HG03159 (cell line): ENCODE results near the gene USP46.

Experiments used
- ATAC-seq: cut with Tn5 transposase; IDR thresholded peaks from one replicate; pipeline ENCODE4 v1.9.1; 2021; ENCODE audit warnings: mild to moderate bottlenecking, moderate library complexity; ENCODE audit not compliant: unreplicated experiment

The USP46 gene

DNA sequence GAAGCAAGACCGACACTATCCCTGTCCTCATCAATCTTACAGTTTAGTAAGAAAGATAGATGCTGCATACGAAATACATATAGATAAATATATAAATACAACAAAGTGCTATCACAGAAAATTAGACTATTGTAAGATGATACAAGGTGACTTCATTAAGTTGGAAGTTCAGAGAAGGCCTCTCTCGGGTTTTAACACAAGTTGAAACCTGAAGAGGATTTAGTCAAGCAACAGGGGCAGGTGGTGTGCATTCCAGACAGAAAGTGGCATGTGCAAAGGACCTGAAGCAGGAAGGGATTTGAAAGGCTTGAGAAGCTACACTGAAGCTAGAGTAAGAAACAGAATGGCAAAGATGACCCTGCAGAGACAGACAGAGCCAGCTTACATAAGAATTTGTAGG lies 36.5 kb downstream of the USP46 start:
- ATAC-seq, result no peak

DNA sequence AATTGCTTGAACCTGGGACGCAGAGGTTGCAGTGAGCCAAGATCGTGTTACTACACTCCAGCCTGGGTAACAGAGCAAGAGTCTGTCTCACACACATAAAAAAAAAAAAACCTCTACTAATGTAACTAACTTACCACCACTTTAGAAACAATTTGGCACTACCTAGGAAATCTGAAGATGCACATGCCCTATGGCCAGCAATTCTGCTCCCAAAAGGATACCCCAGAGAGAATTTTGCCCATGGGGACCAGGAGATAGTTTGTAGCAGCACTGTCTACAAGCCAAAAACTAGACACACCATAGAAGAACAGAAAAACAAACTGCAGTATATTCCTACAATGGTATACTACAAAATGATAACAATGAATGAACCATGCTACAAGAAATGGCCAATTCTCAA lies 37.5 kb downstream of the USP46 start:
- ATAC-seq, result no peak

DNA sequence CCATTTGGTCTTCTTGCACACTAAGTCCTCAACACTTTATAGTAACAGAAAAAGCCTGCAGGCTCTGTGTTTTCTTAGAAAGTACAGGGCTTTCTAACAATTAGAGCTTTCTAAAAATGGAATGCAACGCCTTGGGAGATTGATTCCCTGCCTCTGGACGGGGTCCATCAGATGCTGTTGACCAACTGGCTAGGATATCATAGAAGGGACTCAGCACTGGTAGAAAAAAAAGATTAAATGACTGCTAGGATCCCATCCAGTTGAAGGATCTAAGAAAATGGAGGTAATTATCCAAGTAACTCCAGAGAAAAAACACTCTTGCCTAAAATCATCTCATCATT lies 39.5 kb downstream of the USP46 start:
- ATAC-seq, result no peak

DNA sequence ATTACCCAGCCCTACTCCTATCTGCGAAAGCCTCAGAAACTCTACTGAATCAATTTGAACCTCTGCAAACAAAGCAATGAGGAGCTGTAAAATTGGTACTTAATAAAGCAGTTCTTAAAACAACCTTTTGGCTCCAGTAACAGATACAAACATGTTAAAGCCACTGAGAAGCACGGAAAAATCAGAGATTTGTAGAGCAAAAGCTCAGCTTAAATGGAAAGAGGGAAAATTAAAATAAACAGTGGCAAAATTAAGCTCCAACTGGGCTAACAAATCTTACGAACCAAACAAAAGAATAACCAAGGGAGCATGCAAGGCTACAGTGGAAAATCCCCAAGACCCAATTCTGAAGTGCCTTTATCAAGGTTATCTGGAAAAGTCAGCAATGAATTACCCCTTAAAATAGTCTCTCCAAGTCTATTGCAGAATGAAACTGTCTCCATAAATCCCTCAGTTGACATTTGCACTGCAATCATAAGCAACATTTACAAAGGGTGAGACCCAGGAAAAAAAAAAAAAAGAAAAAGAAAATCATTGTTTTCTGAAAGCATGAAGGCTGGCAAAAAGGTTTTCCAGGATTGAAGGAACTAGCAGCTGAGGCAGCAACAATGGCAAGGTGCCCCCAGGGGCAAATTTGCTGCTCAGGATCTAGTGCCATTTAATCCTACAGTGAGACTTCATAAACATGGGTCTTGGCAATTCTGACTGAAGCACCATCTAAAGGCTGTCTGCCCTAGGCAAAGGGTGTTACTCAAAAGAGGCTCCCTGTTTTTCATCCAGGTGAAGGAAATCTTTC lies 40.1 kb downstream of the USP46 start:
- no peak for ATAC-seq

DNA sequence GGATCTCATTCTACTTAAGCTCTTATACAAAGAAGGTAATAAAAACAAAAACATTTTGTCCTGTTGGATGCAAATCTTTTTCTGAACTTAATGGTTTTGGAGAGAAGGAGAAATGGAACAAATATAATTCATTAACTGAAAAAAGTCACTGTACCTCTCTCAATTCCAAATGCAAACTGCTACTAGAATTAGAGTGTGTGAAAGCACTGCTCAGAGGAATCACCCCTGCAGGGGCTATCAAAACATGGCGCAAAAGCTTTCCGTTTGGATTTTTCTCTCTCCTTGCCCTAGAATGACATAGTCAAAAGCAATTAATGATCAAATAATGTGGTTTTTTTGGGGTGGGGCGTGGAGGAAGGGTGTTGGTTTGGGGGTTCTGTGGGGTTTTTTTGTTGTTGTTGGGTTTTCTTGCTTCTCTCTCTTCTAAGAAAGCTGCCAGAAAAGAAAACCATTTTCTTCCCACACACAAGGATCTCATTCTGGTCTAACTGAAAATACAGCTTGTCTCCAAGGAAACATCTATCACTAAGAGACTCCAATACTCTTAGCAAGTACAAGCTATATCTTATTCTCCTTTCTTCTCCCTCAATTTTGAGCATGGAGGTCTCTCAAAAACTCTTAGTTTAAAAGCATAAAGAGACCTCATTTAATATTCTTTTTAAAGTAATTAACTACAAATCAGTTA lies 41.6 kb downstream of the USP46 start:
- no peak for ATAC-seq

DNA sequence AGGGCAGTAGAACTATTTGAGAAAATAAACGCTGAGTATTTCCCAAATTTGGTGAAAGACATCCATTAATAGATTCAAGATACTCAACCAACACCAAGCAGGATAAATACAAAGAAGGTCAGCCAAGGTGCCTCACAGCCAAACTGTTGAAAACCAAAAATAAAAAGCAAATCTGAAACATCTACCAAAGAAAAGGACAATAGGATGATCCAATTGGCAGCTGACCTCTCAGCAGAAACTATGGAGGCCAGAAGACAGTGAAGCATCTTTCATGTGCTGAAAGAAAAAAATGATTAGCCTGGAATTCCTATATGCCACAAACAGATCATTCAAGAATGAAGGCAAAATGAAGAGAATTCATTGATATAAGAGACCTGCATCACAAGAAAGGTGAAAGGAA lies 44.9 kb downstream of the USP46 start:
- ATAC-seq, result no peak

DNA sequence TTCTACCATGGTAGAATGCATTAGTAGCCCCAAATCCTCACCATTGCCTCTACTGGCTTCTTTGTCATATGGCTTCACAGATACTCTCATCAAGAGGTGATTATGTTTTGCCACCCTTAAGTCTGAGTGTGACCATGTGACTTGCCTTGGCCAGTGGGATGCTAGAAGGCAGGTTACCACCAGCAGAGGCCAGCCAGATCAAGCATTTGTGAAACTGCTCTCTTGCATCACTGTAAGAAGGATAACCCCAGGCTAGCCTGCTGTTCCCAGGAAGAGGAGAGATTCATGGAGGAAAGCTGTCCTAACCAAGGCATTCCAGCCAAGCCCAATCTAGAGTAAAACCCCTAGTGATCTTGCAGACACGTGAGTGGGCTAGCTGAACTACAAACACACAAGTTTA lies 46.8 kb downstream of the USP46 start:
- ATAC-seq, result no peak

DNA sequence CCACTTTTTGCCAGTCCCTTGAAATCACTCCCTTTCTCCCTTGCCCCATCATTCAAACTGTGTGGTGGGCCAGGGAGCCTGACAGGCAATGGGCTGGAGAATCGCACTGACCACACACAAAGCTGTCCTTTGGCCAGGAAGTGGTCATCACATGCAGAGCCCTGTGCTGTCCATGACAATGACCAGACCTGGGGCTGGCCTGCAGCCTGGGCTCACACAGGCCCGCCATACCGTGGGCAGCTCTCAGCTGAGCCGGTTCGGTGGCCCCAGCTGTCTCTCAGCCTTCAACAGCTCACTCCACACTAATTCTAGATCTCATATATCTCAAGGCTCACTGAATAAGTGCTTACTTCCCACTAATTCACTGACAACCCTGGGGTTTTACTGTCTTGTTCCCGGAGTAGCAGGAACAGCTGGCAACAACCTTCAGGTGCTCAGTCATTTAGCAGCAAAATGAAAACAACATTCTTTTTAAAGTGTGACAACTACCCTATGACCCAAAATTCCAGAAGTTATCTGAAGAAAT lies 48.0 kb downstream of the USP46 start:
- no peak for ATAC-seq

DNA sequence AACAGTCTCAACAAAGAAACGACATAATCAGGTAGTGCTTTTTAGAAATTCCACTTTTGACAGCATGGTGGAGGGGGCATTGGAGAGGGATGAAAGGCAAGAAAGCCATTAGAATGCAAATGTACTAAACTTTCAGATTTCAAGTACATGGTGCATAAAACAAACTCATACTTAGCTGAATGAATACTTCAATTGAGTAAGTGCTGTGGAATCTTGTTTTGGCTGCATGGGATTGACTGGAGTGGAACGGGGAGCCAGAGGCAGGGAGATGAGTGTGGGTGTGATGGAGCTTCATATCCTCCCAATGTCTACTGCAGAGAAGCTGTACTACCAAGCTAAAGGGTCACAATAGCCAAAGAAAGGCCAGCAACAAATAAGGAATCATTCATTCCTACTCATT lies 52.4 kb downstream of the USP46 start:
- ATAC-seq, result no peak

DNA sequence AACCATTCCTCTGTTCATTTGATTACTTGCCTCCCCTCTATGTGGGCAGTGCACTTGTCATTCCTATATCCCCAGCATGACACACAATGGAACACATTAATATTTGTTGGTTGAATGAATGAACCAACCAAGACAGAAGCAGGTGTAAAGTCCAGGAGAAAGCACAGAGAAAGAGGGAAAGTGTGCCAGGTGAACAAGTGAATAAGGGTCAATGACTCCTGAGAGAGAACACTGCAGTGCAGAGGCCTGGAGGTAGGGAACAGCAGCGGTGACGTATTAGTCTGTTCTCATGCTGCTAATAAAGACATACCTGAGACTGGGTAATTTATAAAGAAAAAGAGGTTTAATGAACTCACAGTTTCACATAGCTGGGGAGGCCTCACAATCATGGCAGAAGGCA lies 53.1 kb downstream of the USP46 start:
- ATAC-seq, result no peak

DNA sequence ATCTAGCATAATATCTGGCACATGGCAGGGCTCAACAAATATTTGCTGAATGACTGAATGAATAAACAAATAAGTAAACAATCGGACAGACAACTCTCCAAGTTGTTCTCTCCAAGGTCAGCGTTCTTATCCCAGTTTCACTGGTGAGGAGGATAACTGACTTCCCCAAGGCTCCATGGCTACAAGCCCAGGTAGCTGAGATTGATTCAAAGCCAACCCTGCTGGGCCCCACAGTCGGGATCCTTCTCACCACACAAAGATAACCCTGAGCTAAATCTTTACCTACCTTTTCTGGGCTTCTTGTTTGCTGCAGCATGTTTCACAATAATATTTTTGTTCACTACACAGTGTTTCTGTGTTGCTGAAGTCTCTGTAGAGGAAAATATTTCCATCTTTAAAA lies 54.9 kb downstream of the USP46 start:
- ATAC-seq, result no peak

DNA sequence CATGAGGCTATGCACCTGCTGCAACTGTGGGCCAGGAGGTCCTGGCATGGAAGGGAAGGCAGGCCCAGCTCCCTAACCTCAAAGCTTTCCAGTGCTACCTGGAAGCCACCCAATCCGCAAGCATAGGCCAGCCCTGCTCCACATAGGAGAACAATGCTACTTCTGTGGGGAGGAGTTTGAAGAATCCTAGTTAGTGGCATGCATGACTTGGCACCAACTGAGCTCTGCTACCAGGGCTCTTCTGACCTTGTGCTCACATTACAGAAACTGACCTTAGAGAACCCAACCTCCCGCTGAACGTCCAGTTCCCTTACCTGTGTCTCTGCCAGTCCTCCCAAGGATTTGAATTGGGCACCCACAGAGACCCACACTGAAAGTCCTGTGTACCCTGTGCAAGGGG lies 58.8 kb downstream of the USP46 start:
- no peak for ATAC-seq

DNA sequence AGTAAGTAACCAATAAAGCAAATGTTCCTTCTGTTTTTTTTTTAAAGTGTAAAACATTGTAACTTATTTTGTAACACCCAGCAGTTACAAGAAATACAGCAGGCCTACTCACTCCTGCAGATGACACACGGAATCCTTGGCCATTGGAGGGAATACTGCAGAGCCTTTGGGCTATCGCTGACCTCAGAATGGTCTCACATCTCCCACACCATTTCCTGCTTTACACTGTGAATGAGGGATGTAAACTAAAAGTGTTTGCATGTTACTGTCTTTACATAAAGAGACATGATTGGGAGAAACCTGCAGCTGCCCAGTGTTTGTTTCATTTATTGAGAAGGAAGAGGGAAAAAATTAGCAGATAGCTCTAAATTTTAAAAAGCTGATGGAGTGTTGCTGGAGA lies 64.1 kb downstream of the USP46 start:
- ATAC-seq, result no peak

DNA sequence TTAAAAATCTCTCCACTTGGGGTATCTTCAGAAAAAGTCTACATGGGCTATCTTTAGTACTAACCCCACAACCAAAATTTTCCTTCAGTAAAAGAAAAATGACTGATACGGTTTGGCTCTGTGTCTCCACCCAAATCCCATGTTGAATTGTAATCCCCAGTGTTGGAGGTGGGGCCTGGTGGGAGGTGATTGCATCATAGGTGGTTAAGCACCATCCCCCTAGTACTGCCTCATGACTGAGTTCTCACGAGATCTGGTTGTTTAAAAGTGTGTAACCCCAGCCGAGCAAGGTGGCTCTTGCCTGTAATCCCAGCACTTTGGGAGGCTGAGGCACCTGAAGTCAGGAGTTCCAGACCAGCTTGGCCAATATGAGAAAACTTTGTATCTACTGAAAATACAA lies 66.8 kb downstream of the USP46 start:
- no peak for ATAC-seq

DNA sequence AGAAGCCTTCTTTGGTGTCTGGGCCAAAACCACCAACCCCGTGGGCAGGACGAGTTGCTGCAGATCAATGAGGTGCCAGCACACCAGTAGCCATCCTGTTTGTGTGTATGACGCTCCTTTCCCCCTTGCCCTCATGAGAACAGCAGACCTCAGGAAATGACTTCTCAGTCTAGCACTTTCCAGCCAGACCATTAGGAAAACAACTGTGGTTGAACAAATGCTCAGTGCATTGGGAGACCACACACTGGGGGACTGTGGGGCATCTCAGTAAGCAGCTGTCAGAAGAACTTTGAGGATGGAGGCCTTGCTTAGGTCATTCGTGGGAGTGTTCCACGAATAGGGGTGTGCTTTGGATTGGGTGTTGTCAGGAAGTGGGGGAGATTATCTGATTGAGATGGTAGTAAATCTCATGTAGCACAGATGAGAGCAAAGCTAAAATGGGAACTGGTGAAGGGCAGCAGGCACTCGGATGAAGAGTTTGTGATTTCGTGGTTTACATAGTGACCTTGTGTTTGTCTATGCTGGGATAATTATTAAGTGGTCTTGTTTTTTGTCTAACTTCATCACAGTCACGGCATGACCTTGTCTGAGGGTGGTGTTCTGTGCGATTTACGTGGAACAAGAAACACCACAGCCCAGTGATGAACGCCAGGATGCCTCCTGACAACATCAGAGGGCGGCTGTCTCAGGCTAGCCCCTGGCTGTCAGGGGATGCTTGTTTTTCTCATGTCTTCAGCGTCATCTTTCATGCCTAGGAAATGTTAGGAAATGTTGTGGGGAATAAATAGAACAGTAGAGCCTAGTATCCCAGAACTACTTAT lies 70.1 kb downstream of the USP46 start:
- ATAC-seq, result no peak

DNA sequence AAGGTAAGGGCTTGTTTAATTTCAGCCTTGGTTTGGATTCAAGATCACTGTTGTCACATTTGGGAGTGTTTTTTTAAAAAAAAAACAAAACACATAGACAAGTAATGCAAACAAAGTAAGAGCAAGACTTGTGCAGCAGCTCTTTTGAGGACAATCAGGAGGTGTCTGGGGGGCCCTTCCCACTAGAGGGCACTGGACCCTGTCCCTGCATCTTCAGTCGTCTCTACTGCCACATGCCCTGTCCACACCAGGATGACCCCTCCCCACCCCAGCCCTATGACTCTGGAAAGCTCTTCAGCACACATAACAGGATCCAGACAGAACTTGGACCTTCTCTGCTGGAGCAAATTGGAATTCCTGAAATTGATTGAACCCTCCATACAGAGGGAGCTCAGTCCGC lies 71.0 kb downstream of the USP46 start:
- ATAC-seq, result no peak

DNA sequence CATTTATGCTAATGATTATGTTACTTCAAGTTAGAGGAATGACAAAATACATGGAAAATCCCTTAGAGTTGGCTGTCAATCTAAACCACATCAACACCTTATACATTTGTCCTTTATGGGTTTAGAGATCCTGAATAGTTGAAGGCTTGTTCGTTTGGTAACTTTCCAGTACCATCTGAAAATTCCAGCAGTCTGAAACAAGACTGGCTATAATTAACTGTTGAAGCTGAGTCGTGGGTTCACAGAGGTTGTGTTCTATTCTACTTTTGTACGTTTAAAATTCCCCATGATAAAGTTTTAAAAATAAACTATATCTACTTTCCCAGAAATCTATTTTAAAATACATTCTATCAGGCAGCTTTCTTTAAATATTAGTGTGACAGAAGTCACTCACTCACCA lies 73.0 kb downstream of the USP46 start:
- no peak for ATAC-seq

DNA sequence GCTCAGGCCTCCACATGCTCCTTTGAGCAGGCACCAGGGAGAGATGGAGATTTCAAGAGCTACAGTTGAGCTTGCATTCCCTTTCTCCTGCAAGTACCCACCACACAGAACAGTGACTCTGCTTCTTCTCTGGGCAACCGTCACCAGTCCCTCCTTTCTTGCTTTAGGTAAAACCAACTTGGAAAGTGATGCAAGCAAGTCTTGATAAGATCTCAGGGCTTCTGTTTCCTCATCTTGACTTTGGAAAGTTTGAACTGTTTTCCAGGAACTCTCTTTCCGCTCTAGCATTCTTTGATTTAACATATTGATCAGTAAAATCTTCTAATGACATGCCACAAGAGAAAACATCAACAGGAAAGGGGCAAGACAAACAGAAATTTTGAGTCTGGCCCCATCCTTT lies 73.7 kb downstream of the USP46 start:
- no peak for ATAC-seq

DNA sequence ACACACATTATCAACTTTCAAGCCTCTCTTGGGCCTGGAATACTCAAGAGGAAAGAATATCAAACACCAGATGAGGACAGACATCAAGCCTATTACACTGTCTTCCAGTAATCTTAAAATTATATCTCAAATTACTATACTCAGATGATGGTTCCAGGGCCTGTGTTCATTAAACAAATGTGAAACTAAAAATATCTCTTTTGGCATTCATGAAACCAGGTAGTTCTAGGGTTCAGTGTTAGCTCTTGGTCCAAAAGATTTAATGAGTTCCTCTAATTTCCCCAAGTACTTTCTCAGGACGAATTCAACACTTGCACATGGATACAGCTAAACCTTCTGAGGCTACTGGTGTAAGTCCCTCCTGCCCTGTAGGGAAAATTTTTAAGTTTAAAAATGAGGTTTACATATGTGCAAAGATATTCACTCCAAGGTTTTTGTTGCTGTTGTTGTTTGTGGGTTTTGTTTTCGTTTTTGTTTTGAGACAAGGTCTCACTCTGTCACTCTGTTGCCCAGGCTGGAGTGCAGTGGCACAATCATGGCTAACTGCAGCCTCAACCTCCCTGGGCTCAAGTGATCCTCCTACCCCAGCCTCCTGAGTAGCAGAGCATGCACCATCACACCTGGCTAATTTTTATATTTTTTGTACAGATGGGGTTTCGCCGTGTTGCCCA lies 79.4 kb downstream of the USP46 start:
- ATAC-seq, result no peak

DNA sequence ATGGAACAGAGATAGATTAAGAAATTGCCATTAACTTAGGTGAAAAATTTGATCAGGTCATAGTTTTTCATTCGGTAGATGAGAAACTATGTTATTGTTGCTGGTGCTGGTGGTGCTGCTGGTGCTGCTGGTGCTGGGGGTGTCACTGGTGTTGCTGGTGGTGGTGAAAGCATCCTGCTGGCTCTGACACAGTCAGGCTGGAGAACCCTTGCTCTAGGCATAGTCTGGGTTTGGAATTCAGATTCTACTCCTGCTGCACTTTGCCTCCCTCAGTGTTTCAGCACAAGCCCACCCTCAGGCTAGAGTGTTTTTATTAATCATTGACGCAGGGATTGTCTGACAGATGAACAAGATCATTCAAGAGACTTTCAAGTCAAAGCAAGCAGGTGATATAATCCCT lies 80.2 kb downstream of the USP46 start:
- no peak for ATAC-seq

DNA sequence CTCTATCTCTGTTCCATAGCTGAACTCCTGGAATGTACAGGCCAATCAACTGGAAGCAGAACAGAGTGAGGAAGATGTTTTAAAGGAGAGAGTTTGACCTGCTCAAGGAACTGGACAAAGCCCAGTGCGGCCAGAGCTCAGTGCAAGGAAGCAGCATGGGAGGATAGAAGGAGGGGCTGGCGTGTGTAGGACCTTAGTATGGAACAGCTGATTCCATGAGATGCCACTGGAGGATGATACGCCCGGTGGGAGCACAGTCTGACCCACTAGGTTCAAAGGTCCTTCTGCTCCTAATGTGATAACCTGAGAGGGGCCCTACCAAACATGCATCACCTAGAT lies 81.5 kb downstream of the USP46 start:
- ATAC-seq, result no peak
